HG03025 (cell line): Measurements from ENCODE around the gene SERP2.

Experiments used
- ATAC-seq: cut with Tn5 transposase; IDR thresholded peaks from one replicate; pipeline ENCODE4 v1.9.1; 2021; ENCODE audit warnings: mild to moderate bottlenecking, moderate library complexity; ENCODE audit not compliant: unreplicated experiment, low FRiP score

The SERP2 gene

DNA sequence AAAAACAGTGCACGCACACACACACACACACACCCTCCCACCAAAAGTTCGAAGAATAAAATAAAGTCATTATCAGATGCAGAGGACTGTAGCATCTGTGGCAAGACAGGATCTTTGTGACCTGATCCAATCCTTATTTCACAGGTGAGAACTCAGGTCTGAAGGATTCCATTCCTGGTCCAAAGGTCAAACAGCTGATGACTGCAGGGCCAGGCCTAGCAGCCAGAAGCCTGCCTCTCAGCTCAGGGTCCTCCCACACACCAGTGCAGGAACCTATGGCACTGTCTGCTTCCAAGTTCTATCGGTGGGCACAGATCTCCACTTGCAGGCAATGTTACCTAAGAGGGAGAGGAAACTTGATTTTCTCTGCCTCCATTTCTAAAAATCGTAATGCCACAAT, 57.5 kb downstream of the SERP2 start:
- no peak for ATAC-seq

GRCh38 chr13:44432650-44433049, 59.0 kb downstream of the SERP2 start:
- ATAC-seq, result no peak

DNA sequence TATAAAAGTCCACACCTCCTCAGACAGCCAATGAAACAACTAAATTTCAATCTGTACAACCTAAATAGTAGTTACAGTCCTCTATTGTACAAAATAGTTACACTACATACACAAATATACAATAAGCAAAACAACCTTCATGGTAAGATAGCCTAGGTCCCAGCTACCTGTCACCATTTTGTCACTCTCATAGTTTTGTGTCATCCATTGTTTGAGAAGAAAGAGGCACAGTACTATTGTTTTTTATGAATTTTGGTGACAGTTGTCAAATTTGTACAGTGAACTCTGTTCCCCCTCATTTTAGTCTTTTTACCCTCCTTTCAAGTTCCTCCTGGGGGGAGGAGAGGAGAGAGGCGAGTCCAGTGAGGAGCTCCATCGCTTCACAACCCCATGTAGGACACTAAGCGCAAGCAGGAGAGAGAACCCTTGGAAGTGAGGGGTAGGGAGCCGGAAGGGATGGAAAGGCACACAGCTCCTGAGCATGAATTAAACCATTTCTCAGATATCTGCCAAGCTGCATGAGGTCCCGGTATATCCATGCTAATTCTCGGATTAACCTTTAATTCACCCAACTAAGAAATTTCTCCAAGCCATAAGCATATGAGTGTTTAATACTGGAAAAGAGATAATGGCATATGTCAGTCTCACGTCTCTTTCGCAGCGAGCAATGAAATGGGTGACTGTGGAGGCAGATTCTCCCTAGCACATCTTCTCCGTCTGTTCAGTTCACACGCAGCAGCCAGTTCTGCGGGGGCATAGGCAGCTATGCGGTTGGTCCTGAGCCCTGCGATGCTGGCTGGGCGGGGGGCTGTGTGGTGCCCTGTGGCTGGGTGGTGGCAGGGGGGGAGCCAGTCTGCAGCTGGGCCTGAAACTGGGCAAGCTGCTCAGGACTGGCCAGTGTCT, 60.5 kb downstream of the SERP2 start:
- ATAC-seq, result no peak

- ATAC-seq, result no peak
Measured at GRCh38 chr13:44434766-44435141, 61.1 kb downstream of the SERP2 start.

DNA sequence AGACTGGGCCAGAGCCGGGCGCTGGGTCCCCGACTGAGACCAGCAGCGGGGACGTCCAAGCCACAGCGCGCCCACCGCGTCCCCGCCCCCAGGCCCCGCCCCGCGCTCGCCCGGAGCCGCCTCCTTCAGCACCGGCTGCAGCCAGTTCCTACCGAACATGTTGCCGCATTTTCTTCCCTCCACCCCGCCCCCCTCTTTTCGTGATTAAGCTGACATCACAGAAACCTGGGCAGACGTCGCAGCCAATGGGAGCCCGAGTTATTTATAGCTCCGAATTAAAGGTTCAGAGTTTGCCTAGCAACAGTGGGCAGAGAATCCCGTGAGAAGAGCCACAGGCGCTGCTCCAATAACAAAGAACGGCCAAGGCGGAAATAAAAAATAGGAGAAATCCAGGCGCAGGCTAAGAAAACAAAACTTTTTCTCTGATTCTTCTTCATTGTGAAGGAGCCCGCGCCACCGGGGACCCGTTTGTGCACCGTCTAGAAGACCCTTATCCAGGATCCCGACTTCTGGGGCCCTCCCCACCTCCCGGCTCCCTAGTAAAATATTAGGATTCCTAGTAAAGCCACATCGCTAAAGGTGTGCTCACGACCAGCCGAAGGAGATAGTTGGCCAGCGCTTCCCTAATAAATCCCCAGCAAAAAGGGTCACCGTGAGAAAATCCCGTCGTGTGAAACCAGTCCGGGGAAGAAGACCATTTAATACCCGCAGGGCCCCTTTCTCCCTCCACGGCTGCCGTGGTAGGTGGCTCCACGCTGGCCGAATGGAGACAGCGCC, 61.7 kb downstream of the SERP2 start:
- ATAC-seq, result peak; percentile 49

DNA sequence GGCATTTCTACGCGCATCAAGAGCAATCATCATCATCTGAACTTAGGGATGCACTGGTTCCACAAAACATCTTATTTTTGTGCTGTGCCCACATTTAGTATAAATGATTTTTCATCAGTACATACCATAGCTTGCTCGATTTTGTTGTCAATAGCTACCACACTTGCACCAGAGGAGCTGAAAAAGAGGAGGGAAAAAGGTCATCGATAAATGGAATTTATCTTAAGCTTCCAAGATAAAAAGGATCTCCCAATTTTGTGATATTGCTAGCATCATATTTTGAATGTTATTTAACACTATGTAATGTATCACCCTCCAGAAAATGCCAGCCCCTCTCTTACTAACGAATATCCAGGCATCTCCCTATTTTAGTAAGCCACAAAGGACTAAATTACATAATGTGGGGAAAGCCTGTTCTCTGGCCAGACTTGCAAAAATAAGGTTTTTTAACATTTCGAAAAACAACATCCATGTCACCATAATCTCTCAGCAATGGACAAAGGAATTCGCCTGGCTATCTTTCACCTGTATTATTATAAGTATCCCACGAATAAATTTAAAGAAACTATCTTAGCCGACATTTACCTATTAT, 62.4 kb downstream of the SERP2 start:
- no peak for ATAC-seq

- ATAC-seq, result no peak
Measured at GRCh38 chr13:44436589-44437337, 63.1 kb downstream of the SERP2 start.

- no peak for ATAC-seq
Measured at GRCh38 chr13:44437356-44438233, 64.0 kb downstream of the SERP2 start.

GRCh38 chr13:44438234-44438579, 64.6 kb downstream of the SERP2 start:
- ATAC-seq, result no peak

DNA sequence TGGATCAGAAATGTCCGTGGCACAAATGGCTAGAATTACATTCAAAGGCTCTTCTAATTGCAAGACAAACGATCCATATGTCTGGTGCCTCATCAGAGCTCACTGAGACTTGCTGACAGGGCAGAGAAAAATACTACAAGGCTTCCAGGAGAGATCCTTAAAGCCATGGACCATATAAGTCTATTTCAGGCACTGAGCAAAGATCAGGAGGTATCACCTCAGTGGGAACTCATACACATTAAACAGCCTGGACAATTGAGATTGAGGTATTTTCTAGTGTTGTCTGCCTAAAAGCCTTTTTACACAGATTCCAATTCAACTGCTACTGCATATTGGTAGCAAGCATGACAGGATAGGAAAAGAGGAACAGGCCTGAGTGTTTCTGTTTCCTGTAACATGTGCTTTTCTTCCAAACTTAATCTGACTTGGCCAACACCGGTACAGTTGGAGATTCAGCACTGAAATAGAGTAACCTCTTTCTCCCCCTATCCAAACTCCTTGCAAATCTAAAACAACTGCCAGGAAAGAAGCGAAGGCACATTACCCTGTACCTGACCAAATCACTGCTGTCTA, 65.9 kb downstream of the SERP2 start:
- no peak for ATAC-seq

- ATAC-seq, result no peak
Measured at GRCh38 chr13:44440046-44440608, 66.5 kb downstream of the SERP2 start.
